Astrocyte (in vitro differentiated cells and primary cell): ENCODE results near the gene SEC22C.

Experiments used
- CTCF ChIP-seq: IDR thresholded peaks from 2 replicates; pipeline ENCODE4 v1.5.1; 2011; ENCODE audit warnings: low read depth, mild to moderate bottlenecking, inconsistent platforms, low read length, moderate library complexity; ENCODE audit not compliant: insufficient read depth
- EZH2 ChIP-seq: IDR thresholded peaks from 2 replicates; pipeline ENCODE4 v1.6.1; 2012; ENCODE audit warnings: mild to moderate bottlenecking, low read length, inconsistent platforms; ENCODE audit not compliant: insufficient read depth

GRCh38 chr3:42499478-42499871, 82.3 kb downstream of the SEC22C start:
- no peak for TF ChIP-seq CTCF
- no peak for TF ChIP-seq EZH2
